Mesenteric fat pad (tissue), 1 donor: ENCODE data around the gene PGPEP1. TPM values are rescaled to one million over a fixed set of nuclear protein-coding genes. Genes with fewer than 3 reads are reported as not detected.
A peak's percentile ranks its signal among the peaks of the same experiment; 100 is the strongest.
"Not testable (repeated sequence)": the region's sequence is repeated elsewhere in the genome, so short reads cannot be mapped to it uniquely, and the experiment has no call there.

ENCODE experiments used
- DNase-seq: peaks from one replicate; pipeline ENCODE4 v3.0.0-alpha.2; 2020; ENCODE audit warnings: low spot score
- total RNA-seq: library from RNA; stranded (reverse); fragmentation: NEBNext Ultra II Directional; extraction: Animal tissue kit (Norgen Biotek cat#: 25700); gene quantifications from one replicate; pipeline ENCODE4 v1.2.1, GENCODE V29; 2021
- donor health status: DM: yes; HTN: yes; CAD: no.

PGPEP1 gene
- total RNA-seq, 1 donor from 2014 or later, result 48.7 TPM

- no peak for DNase-seq
These were observed 49.3 kb downstream of the PGPEP1 start for GRCh38 chr19:18389726-18390064.

- DNase-seq, result no peak
These were observed 49.9 kb downstream of the PGPEP1 start for GRCh38 chr19:18390065-18390907.

GRCh38 chr19:18391509-18392075 is 51.2 kb downstream of the PGPEP1 start:
- no peak for DNase-seq

GRCh38 chr19:18392417-18392816 is 52.0 kb downstream of the PGPEP1 start:
- no peak for DNase-seq

- DNase-seq, result no peak
These were observed 52.5 kb downstream of the PGPEP1 start for GRCh38 chr19:18392926-18393325.

- no peak for DNase-seq
These were observed 53.4 kb downstream of the PGPEP1 start for GRCh38 chr19:18393836-18394235.

- no peak for DNase-seq
These were observed 56.3 kb downstream of the PGPEP1 start for GRCh38 chr19:18396471-18397241.

- DNase-seq, result no peak
These were observed 57.1 kb downstream of the PGPEP1 start, which contains the start of gene LRRC25 for GRCh38 chr19:18397242-18398202. Gene LRRC25 (minus strand): TSS chr19:18397622. CDS start chr19:18396963, 659 bp downstream.

GRCh38 chr19:18399008-18399407 is 58.6 kb downstream of the PGPEP1 start:
- DNase-seq, result no peak

- no peak for DNase-seq
These were observed 61.2 kb downstream of the PGPEP1 start for GRCh38 chr19:18401580-18402112.

- DNase-seq, result not testable (repeated sequence)
These were observed 62.3 kb downstream of the PGPEP1 start for GRCh38 chr19:18402455-18403248.

- not testable (repeated sequence) for DNase-seq
These were observed 65.4 kb downstream of the PGPEP1 start for GRCh38 chr19:18405754-18406153.

GRCh38 chr19:18406749-18407148 is 66.4 kb downstream of the PGPEP1 start:
- no peak for DNase-seq

- no peak for DNase-seq
These were observed 67.7 kb downstream of the PGPEP1 start for GRCh38 chr19:18408053-18408476.

GRCh38 chr19:18412610-18413239 is 72.3 kb downstream of the PGPEP1 start:
- no peak for DNase-seq

GRCh38 chr19:18414504-18415177 is 74.2 kb downstream of the PGPEP1 start:
- peak; percentile 88 for DNase-seq

GRCh38 chr19:18415178-18415867 is 74.9 kb downstream of the PGPEP1 start:
- peak; percentile 92 for DNase-seq

- peak; percentile 97 for DNase-seq
These were observed 76.4 kb downstream of the PGPEP1 start for GRCh38 chr19:18416778-18417249.
